ENCODE results near the gene CAV1.
"Not testable (repeated sequence)": the region's sequence is repeated elsewhere in the genome, so short reads cannot be mapped to it uniquely, and the experiment has no call there.

CAV1 gene

DNA sequence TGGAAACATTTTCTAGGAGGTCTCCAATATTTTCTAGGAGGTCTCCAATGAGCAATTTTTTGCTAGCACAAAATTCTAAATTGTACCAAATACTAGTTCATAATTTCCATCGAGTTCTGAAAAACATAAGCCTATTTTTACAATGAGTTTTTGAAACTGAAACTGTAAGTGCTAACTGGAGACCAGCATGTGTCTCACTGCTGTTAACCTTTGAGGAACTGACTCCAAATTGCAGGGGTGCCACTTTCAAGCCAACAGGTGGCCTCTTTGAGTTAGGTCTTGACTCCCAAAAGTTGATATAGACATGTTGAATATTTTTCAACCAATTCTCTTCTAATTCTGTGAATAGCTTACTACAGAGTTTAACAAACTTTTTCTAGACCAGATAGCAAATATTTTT is 58.8 kb downstream of the CAV1 start:
- DNase-seq, result no peak

DNA sequence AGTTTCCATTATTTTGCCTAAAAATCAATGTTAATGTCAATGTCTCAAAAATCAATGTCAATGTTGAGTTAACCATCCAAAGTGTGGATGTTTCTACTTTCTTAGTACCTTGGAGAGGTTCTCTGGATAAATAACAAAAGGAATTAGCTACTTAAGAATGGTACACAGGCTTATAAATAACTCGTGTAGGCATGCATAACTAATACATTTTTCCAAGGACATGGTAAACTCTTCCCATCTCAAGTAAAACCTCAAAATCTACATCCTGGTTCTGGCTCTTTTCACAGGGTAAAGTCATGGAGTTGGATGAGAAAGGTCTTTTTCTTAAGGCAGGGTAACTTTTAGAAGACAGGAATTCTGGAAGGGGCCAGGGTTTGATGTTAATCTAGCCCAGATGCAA is 59.9 kb downstream of the CAV1 start:
- DNase-seq, result no peak

DNA sequence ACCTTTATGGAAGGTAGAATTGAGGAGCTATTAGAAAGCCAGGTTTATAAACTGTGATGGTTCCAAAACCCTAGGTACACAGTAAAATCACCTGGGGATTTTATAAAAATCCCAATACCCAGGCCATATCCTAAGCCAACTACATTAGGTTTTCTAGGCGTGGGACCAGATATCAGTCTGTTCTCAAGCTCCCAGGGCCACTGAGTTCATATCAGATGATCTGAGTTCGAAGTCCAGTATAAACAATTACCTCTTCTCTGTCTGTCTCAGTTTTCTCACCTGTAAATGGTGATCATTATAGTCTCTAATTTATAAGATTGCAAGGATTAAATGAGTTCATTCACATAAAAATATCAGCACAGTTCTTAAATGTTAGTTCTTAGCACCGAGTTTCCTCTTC is 60.6 kb downstream of the CAV1 start:
- DNase-seq, result no peak

DNA sequence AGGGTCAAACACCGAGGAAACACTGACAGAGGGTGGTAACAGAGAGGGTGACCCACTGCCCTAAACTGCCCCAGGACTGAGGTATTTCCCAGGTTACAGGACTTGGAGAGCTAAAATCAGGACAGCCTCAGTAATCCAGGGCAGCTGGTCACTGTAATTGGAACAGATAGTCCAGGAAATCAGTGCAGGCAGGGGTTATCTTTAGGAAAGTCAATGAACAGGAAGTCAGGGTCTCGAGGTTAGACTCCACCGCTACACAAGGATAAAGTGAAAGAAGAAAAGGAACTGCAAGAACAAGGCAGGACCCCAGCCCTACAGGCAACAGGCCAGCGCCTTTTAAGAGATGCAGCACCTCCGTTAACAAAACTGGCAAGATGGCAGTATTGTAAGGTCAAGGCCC is 61.1 kb downstream of the CAV1 start:
- no peak for DNase-seq

GRCh38 chr7:116587200-116587599 is 62.4 kb downstream of the CAV1 start:
- DNase-seq, result not testable (repeated sequence)

DNA sequence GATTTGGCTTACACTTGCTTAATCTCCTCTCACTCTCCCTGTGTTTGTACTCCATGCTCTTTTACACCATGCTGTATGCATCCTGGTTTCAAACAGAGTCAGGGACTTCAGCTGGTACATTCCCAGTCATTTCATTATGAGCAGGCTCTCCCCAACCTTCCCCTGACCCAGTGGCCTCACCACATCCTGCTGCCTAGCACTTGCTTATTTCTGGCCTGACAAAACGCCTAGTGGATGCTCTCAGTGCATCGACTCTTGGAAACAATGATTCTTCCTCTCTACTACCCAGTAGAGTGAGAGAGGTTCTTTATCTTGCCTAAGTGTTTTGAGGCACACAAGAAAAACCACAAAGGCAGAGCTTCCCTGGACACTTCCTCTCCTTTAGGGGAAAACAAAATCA is 63.4 kb downstream of the CAV1 start:
- peak; percentile 8 to 37 for DNase-seq

DNA sequence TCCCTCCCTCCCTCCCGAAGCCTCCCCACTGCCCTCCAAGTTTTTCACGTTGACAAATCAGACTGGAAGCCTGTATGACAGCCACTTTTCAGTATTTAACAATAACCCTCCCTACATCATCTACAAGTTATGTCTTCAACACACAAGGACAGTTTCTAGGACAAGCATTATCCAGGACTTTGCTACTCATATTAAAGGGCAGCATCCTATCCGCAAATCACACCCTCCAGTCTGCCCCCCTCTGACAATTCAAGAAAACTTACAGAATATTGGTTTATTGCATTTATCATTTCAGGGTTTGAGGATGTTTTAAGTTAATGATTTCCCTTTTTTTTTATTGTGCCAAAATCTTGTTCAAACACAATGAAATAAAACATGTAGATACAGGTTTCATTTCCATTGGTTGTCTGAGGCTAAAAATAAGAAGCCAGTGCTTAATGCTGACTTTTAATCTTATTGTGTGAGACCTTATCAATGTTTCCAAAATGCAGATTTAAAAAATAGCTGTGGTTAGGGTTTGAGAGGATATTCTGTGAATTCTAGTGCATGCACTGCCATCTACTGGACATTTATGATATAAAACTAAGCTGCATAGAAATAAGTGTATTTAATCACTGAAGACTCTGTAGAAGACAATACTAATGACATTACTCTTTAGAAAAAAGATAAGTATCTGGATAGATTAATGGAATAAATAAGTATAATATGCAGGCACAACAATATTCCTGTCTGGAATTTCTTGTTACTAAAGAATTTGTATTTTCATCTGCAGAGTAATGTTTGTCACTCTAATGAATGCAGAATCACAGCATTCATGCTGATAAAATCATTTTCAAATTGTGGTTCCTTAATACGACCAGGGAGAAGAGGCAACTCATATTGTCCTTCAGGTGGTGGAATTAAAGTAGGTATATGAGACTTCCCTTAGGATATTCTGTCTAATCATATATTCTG is 64.1 kb downstream of the CAV1 start:
- peak; percentile 29 to 46 for DNase-seq

GRCh38 chr7:116591202-116592040 is 66.6 kb downstream of the CAV1 start:
- DNase-seq, result peak; percentile 31 to 47

- DNase-seq, result no peak
Measured at GRCh38 chr7:116592041-116592355, 67.2 kb downstream of the CAV1 start.

- peak; percentile 10 to 15 for DNase-seq
Measured at GRCh38 chr7:116592445-116592844, 67.6 kb downstream of the CAV1 start.

DNA sequence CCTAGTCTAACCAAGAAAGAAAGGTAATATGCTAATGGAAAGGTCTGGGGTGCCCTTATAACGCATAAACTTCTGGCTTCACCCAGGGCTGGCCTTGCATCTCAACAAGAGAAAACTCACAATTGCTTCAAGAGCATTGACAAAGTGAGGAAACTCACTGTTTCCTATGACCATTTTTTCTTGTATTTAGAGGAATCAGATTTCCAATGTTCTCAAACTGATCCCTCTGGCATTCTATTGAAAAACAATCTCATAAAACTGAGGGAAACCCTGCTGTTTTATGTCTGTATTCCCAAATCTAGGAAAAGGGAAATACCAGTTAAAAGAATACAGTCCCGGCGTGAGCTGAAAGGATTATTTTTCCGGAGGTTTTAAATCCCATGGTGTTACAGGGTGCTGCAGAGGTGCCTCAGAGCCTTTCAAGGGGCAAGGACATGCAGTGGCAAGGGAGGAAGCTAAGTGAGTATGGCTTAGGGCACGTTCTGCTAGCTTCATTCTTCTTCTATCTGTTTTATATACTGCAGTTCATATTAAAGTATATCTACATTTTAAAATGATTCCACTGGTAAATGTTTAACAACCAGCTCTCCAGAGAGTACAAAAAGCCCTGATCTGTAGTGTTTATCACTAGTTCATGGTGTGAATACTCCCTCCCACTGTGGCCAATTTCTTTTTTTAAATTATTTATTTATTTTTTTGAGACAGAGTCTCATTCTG is 68.7 kb downstream of the CAV1 start:
- DNase-seq, result no peak

- DNase-seq, result no peak
Measured at GRCh38 chr7:116595063-116595462, 70.2 kb downstream of the CAV1 start.

DNA sequence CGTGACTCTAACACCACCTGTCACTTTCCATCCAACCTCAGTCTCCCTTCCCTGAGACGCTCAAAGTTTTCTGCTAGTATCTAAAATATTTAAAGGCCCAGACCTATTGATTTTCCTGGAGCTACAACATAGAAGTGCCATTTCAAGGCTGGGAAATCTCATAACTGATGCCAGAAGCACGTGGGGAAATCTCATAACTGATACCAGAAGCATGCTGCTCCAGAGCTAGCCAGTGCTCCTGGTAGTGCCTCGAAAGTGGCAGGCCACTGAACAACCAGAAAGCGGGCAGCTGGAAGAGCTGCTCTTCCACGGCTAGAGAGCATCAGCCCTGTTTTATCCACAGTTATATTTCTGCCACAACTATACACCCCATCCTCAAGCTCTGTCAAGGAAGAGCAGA is 72.5 kb downstream of the CAV1 start:
- no peak for DNase-seq

DNA sequence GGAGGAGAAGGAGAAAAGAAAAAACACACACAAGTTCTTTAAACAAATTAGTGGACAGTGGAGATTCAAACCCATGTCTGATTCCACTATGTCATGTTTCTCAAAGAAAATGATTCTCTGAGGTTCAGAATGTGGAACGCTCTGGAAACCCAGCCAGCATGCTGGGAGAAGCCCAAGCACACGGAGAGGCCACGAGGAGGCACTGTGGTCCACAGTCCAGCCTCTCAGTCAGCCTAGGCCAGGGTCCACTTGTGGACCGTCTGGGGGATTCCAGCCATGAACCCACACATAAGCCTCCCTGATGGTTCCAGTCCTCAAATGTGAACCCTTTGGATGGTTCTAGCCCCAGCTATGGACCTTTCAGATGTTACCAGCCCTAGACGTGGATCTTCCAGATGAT is 73.4 kb downstream of the CAV1 start:
- no peak for DNase-seq

GRCh38 chr7:116598861-116599260 is 74.0 kb downstream of the CAV1 start:
- DNase-seq, result no peak

GRCh38 chr7:116601426-116601825 is 76.6 kb downstream of the CAV1 start:
- no peak for DNase-seq

DNA sequence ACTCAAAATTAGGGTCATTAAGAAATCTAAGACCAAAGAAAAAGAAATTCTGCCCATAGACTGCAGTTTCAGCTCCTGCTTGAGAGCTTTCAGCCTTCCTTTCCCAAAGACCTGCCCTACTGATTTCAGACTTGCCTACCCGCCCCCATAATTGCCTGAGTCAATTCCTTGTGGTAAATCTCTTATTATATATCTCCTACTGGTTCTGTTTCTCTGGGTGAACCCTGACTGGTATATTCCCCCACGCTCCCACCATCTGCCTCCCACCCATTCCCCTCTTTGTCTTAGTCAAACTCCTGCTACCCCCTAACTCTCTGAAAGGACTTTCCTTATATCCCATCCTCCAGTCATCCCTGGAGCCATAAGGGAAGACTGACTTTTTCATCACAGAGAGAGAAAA is 82.5 kb downstream of the CAV1 start:
- DNase-seq, result no peak

- peak; percentile 77 to 80 for DNase-seq
Measured at GRCh38 chr7:116610210-116610609, 85.4 kb downstream of the CAV1 start.

DNA sequence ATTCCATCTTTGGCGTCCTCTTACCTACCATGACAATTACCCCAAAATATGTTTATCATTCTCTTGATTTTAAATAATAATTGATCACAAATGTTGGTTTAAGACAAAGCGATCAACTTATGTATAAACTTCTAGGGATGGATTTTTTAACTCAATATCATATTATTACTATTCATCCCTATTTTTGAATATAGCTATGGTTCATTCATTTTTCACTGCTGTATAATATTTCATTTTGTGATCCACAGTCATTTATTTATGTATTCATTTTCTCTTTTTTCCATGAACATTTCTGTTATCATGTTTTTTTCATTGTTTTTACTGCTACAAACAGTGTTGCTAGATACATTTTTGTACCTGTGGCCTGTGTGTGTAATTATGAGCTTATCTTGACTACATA is 85.9 kb downstream of the CAV1 start:
- no peak for DNase-seq

Data from AML-193 (cell line).